GM04504 (cell line): Measurements from ENCODE around the gene CABP4.

Experiments used
- DNase-seq: peaks from one replicate; pipeline ENCODE4 v3.0.0-alpha.2; 2012; ENCODE audit warnings: low read depth

Gene CABP4

DNA sequence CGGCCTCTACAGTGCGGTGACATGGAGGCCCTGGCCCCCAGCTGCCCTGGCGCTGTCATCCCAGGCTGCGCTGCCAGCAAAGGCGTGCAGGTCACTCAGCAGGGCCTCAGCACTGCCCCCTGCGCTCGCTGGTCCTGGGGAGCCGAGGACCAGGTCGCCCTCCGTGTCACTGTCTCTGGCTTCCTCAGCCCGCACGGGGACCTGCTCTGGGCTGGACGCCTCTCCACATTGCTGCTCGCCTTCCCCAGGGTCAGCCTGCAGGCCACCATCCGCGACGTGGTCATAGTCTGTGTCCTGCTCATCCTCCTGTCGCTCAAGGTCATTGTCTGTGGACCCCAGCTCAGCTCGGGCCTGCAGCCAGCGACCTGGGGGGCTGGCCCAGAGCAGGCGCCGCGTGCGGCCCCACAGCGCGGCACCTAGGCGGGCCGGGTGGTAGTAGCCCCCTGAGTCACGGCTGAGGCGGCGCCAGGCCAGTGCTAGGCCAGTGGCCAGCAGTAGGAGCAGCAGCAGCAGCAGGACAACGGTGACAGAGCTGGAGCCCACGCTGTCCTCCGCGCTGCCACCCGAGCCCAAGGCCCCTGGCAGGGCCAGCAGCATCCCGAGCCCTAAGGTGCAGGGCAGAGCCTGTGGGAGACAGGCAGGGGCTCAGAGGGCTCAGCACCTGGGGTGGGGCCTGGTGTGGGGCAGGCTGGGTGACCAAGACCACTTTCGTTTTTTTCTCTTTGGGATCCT lies 19.3 kb upstream of the CABP4 start:
- no peak for DNase-seq

- no peak for DNase-seq
Observed at GRCh38 chr11:67436459-67437081, 18.6 kb upstream of the CABP4 start.

- DNase-seq, result no peak
Observed at GRCh38 chr11:67437082-67437808, 17.9 kb upstream of the CABP4 start, which contains the start of gene PTPRCAP. PTPRCAP (minus strand) TSS chr11:67437682; CDS start chr11:67437619, 63 bp downstream.

DNA sequence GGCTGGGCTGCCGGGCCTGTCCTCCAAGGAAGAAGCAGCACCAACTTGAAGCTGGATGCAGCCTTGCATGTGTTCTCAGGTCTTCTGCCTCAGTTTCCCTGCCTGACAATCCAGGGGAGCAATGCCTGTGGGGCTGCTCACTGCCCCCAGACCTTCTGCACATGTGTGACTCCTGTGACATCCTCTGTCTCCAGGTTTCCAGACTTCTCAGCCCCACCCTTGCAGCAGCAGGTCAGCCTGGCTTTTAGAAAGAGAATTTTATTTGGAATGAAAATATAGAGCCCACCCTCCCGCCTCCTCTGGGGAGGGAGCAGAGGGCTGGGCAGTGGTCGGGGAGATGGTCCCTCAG lies 17.4 kb upstream of the CABP4 start:
- DNase-seq, result no peak

GRCh38 chr11:67438158-67438902 lies 16.8 kb upstream of the CABP4 start:
- no peak for DNase-seq

- DNase-seq, result no peak
Observed at GRCh38 chr11:67439321-67440228, 15.6 kb upstream of the CABP4 start.

- DNase-seq, result no peak
Observed at GRCh38 chr11:67440229-67441097, 14.7 kb upstream of the CABP4 start.

DNA sequence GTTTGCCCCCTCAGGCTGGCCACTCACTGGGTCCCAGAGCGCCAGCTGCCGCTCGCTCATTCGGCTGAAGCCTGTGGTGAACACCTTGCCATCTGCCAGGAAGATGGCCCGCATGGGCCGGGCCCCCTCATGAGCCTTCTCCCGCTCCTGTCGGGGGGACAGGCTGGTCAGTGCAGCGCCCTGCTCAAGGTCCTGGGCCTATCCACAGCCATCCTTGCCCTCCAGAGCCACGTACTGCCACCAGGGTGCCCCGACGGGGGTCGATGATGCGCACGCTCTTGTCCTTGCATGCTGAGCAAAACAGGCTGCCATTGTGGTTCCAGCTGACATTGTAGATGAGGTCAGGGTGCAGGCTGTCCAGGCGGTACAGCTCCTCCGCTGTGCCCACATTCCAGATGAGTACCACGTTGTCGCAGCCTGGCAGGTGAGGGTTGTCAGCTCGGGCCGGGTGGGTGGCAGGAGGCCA lies 14.0 kb upstream of the CABP4 start:
- no peak for DNase-seq

DNA sequence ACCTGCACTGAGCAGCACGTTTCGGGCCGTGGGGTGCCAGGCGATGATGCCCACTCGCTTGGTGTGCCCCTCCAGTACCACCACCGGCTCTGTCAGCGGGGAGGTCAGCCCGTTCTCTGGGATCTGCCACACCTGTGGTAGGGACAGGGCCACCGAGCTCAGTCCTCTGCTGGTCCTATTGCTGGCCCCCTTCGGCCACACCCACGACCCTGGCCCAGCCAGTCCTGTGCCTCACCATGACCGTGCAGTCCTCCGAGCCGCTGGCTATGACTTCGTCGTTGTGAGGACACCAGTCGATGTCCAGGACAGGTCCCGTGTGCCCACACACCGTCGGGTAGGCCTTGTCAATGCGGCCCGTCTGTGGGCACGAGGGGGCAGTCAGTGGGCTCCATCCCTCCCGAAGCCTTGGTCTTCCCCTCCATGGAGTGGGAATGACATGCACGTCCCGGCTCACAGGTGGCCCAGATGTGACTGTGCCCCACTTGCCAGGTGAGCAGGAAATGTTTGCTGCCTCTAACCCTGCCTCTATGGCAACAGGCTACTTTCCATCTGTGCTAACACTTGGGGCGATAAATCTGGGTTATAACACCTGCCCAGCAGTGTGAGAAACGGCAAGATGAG lies 13.3 kb upstream of the CABP4 start:
- no peak for DNase-seq

- DNase-seq, result no peak
Observed at GRCh38 chr11:67442504-67443404, 12.4 kb upstream of the CABP4 start.

DNA sequence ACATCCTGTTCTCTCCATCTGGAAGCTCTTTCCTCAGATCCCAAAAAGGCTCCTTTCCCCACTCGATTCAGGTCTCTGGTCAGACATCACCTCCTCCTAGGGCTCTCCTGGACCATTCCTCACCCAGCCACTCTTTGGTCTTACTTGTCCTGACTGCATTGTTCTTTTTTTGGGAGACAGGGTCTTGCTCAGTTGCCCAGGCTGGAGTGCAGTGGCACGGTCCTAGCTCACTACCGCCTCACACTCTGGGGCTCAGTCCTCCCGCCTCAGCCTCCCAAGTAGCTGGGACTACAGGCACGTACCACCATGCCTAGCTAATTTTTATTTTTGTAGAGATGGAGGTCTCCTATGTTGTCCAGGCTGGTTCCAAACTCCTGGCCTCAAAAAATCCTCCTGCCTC lies 9.6 kb upstream of the CABP4 start:
- no peak for DNase-seq

- no peak for DNase-seq
Observed at GRCh38 chr11:67448220-67448609, 6.9 kb upstream of the CABP4 start.

GRCh38 chr11:67449116-67449844 lies 5.9 kb upstream of the CABP4 start:
- no peak for DNase-seq

- no peak for DNase-seq
Observed at GRCh38 chr11:67450796-67451657, 4.1 kb upstream of the CABP4 start.

DNA sequence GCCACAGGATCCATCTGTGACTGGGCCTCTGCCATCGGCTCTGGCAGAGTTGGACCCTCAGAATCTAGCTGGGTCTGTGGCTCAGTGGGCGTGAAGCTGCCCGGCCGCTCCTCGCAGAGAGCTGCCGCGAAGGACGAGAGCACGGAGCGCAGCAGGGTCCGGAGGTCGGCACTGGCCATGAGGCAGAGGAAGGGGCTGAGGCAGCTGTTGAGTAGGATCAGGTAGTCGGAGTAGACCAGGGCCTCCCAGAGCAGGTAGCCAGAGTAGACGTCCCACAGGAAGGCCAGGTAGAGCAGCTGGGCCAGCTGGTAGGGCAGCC lies 3.5 kb upstream of the CABP4 start:
- DNase-seq, result no peak

GRCh38 chr11:67452141-67452952 lies 2.8 kb upstream of the CABP4 start, which contains the start of gene GPR152:
GPR152 (minus strand) TSS chr11:67452729; CDS start chr11:67452724, 5 bp downstream.
- DNase-seq, result no peak
